K562 (cell line): ENCODE results near the gene SEBOX. TPM values are rescaled to one million over a fixed set of nuclear protein-coding genes. Genes with fewer than 3 reads are reported as not detected.
A peak's percentile ranks its signal among the peaks of the same experiment; 100 is the strongest.

ENCODE experiments used
- CBX3 ChIP-seq, 2 experiments: IDR thresholded peaks; 1 replicate in 1 of 2; 2 replicates in 1 of 2; pipeline ENCODE4 v1.6.1; 2012; ENCODE audit warnings: inconsistent platforms in 2 of 2, low read length in 2 of 2, borderline replicate concordance in 1 of 2, control low read depth in 1 of 2
- CEBPG ChIP-seq, 3 experiments: fragments of 200-800 bp in 1 of 3; sonication (Bioruptor generic) in 1 of 3; sonication (generic) in 1 of 3; formaldehyde crosslinking in 1 of 3; IDR thresholded peaks in 2 of 3; conservative IDR thresholded peaks in 1 of 3; 2 replicates each; pipeline versions ENCODE4 v1.6.1 to v1.8.0; 2016 to 2022; ENCODE audit warnings: missing compliant biosample characterization in 2 of 3, missing genetic modification characterization in 2 of 3, mild to moderate bottlenecking in 1 of 3, missing genetic modification reagents in 1 of 3
- DIDO1 ChIP-seq: fragments of 450-650 bp; IDR thresholded peaks from 2 replicates; pipeline ENCODE4 v1.6.1; 2016; ENCODE audit warnings: low read depth, missing biosample characterization, missing genetic modification characterization
- DMBX1 ChIP-seq: fragments of 250-450 bp; sonication (Bioruptor Pico); IDR thresholded peaks from 2 replicates; pipeline ENCODE4 v1.8.0; 2022; ENCODE audit warnings: inconsistent platforms, mild to moderate bottlenecking, moderate library complexity, borderline replicate concordance
- ELF1 ChIP-seq: fragments of 200-800 bp; sonication (Bioruptor generic); IDR thresholded peaks from 2 replicates; pipeline ENCODE4 v1.6.1; 2016; ENCODE audit warnings: missing genetic modification characterization, missing compliant biosample characterization
- ETV1 ChIP-seq: fragments of 450-650 bp; conservative IDR thresholded peaks from 2 replicates; pipeline ENCODE4 v1.6.1; 2016; ENCODE audit warnings: missing genetic modification characterization, control low read depth, low read depth, missing compliant biosample characterization
- FUS ChIP-seq: fragments of 200-400 bp; formaldehyde crosslinking; optimal IDR thresholded peaks from 2 replicates; pipeline ENCODE3; 2017; ENCODE audit warnings: low read depth, low read length
- GABPB2 ChIP-seq: fragments of 250-450 bp; sonication (Bioruptor Pico); conservative IDR thresholded peaks from 2 replicates; pipeline ENCODE4 v1.5.1; 2021; ENCODE audit warnings: mild to moderate bottlenecking
- LCOR ChIP-seq: sonication (generic); formaldehyde crosslinking; IDR thresholded peaks from 2 replicates; pipeline ENCODE4 v1.8.0; 2022; ENCODE audit warnings: mild to moderate bottlenecking, missing genetic modification reagents
- MEF2A ChIP-seq: IDR thresholded peaks from 2 replicates; pipeline ENCODE4 v1.6.1; 2011; ENCODE audit warnings: low read depth, mild to moderate bottlenecking, low read length, moderate library complexity; ENCODE audit not compliant: control insufficient read depth
- MEF2D ChIP-seq: conservative IDR thresholded peaks from 2 replicates; pipeline ENCODE4 v1.6.1; 2016; ENCODE audit warnings: low read depth, missing genetic modification characterization, missing compliant biosample characterization
- MIER1 ChIP-seq: fragments of 450-650 bp; IDR thresholded peaks from 2 replicates; pipeline ENCODE4 v1.6.1; 2016; ENCODE audit warnings: antibody characterized with exemption, mild to moderate bottlenecking, low read depth
- NFATC3 ChIP-seq: fragments of 450-650 bp; IDR thresholded peaks from 2 replicates; pipeline ENCODE4 v1.6.1; 2017; ENCODE audit warnings: mild to moderate bottlenecking
- NR1H2 ChIP-seq: sonication (generic); formaldehyde crosslinking; IDR thresholded peaks from 2 replicates; pipeline ENCODE4 v1.4.0; 2020; ENCODE audit warnings: mild to moderate bottlenecking, missing genetic modification reagents
- PHB2 ChIP-seq: fragments of 450-650 bp; IDR thresholded peaks from 2 replicates; pipeline ENCODE4 v1.6.1; 2017; ENCODE audit warnings: low read depth
- RAD21 ChIP-seq, 2 experiments: fragments of 250-450 bp in 1 of 2; fragments of 450-650 bp in 1 of 2; sonication (Bioruptor Pico) in 1 of 2; formaldehyde crosslinking in 1 of 2; IDR thresholded peaks in 1 of 2; conservative IDR thresholded peaks in 1 of 2; 2 replicates each; pipeline versions ENCODE4 v1.4.0 to v1.8.0; 2020 to 2022; ENCODE audit warnings: mild to moderate bottlenecking in 2 of 2, moderate library complexity in 1 of 2
- RBFOX2 ChIP-seq: fragments of 200-400 bp; formaldehyde crosslinking; IDR thresholded peaks from 2 replicates; pipeline ENCODE4 v1.6.1; 2017; ENCODE audit warnings: low read depth, mild to moderate bottlenecking, low read length, moderate library complexity
- SLC30A9 ChIP-seq: fragments of 250-450 bp; sonication (Bioruptor Pico); IDR thresholded peaks from 2 replicates; pipeline ENCODE4 v1.8.0; 2022; ENCODE audit warnings: mild to moderate bottlenecking, moderate library complexity
- TRIM28 ChIP-seq: fragments of 450-650 bp; IDR thresholded peaks from 2 replicates; pipeline ENCODE4 v1.6.1; 2017
- ZBED1 ChIP-seq: IDR thresholded peaks from 2 replicates; pipeline ENCODE4 v1.6.1; 2014
- ZNF274 ChIP-seq: IDR thresholded peaks from 2 replicates; pipeline ENCODE4 v1.6.1; 2011; ENCODE audit warnings: low read depth, mild to moderate bottlenecking, low read length, moderate library complexity, borderline replicate concordance
- ZNF445 ChIP-seq: fragments of 250-450 bp; sonication (Bioruptor Pico); IDR thresholded peaks from 2 replicates; pipeline ENCODE4 v1.4.0; 2020; ENCODE audit warnings: low read depth, mild to moderate bottlenecking, moderate library complexity
- polyA plus RNA-seq, 8 experiments: library from polyadenylated mRNA; depleted of rRNA in 4 of 8; stranded (reverse) in 5 of 8; unstranded in 3 of 8; fragments of >200 nt; fragmentation: Nextera tagmentation in 2 of 8; fragmentation: Illumina TruSeq in 1 of 8; extraction: Ambion mirVana in 2 of 8; extraction: Trizol in 1 of 8; gene quantifications; 2 replicates each; pipeline versions ENCODE4 v1.2.1 to v1.2.3, GENCODE V29; 2011 to 2014; ENCODE audit warnings: inconsistent platforms in 1 of 8, missing spikeins in 1 of 8
- total RNA-seq, 7 experiments: library from RNA; depleted of rRNA in 6 of 7; stranded (reverse); fragments of >200 nt in 6 of 7; fragmentation: Illumina TruSeq in 2 of 7; extraction: Trizol in 2 of 7; gene quantifications; 2 replicates each; pipeline versions ENCODE4 v1.2.1 to v1.2.3, GENCODE V29; 2011 to 2021; ENCODE audit warnings: low replicate concordance in 1 of 7
- TF ChIP-seq, protein P1 (sequence below): fragments of 450-650 bp; formaldehyde crosslinking; IDR thresholded peaks from 2 replicates; pipeline ENCODE4 v1.4.0; 2020; ENCODE audit warnings: mild to moderate bottlenecking, moderate library complexity
- TF ChIP-seq, protein P2 (sequence below): fragments of 450-650 bp; IDR thresholded peaks from 2 replicates; pipeline ENCODE4 v1.6.1; 2016; ENCODE audit warnings: antibody characterized with exemption
- TF ChIP-seq, protein P3 (sequence below): fragments of 450-650 bp; formaldehyde crosslinking; IDR thresholded peaks from 2 replicates; pipeline ENCODE4 v1.4.0; 2020; ENCODE audit warnings: mild to moderate bottlenecking, moderate library complexity

SEBOX gene
- total and polyA plus RNA-seq, 9 of the 15 experiments (the other 6 are each of a cell fraction or from before 2014, with no cell fraction given): not detected

DNA sequence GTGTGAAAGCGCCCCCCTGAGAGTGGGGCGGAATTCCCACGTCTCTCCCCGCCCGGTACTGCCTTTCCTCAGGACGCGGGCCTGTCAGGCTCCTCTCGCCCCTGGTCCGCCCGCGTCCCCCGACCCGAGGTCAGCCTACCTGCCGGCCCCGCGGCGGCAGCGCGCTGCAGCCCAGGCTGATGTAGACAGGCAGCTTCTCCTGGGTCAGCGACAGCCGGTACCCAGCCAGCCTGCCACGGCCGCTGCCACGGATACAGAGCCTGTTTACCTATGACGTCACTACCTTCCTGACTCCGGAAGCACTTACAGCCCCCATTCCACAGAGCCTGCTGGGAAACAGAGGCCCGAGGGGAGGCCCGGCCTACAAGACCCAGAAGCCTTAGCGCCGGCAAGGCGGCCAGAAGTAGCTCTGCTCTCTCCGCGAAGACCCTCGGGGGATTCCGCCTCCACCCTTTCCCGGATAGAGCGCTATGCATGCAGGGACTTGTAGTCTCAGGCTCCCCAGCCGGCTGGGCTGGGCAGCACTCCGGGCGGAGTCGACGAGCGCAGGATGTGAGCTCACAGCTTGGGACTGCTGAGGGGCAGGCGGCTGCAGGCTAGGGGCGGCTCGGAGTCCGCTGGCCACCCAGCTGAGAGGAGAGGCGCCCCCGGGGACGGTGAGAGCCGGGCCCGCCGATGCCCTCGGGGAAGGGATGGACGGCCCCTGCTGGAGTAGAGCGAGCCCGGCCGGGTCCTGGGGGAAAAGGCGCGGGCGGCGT lies 29.6 kb downstream of the SEBOX start, which contains the start of the genes IFT20 and TNFAIP1 (continued):
- TF ChIP-seq, protein P1, sequence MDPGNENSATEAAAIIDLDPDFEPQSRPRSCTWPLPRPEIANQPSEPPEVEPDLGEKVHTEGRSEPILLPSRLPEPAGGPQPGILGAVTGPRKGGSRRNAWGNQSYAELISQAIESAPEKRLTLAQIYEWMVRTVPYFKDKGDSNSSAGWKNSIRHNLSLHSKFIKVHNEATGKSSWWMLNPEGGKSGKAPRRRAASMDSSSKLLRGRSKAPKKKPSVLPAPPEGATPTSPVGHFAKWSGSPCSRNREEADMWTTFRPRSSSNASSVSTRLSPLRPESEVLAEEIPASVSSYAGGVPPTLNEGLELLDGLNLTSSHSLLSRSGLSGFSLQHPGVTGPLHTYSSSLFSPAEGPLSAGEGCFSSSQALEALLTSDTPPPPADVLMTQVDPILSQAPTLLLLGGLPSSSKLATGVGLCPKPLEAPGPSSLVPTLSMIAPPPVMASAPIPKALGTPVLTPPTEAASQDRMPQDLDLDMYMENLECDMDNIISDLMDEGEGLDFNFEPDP: peak; percentile 78; the same call in 1 of the 2 replicates
- no peak for TF ChIP-seq CEBPG (CRISPR knock-in tag; IDR thresholded peaks at IDR 0.05)
- TF ChIP-seq CEBPG (tag; conservative IDR thresholded peaks at IDR 0.05 in 1 of 2, IDR thresholded peaks at IDR 0.05 in 1 of 2): no peak
- TF ChIP-seq NR1H2 (CRISPR knock-in tag): no peak
- TF ChIP-seq TRIM28: no peak
- no peak for TF ChIP-seq FUS
- no peak for TF ChIP-seq SLC30A9
- no peak for TF ChIP-seq ZBED1
- TF ChIP-seq MIER1: no peak
- no peak for TF ChIP-seq LCOR (CRISPR knock-in tag)
- no peak for TF ChIP-seq MEF2D (tag)
- TF ChIP-seq, protein P2, sequence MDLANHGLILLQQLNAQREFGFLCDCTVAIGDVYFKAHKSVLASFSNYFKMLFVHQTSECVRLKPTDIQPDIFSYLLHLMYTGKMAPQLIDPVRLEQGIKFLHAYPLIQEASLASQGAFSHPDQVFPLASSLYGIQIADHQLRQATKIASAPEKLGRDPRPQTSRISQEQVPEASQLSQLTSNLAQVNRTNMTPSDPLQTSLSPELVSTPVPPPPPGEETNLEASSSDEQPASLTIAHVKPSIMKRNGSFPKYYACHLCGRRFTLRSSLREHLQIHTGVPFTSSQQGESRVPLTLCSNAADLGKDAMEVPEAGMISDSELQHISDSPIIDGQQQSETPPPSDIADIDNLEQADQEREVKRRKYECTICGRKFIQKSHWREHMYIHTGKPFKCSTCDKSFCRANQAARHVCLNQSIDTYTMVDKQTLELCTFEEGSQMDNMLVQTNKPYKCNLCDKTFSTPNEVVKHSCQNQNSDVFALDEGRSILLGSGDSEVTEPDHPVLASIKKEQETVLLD: no peak
- peak; percentile 81 for TF ChIP-seq ETV1
- no peak for TF ChIP-seq ZNF445 (CRISPR knock-in tag)
- TF ChIP-seq DIDO1 (tag): peak; percentile 86
- TF ChIP-seq, protein P3, sequence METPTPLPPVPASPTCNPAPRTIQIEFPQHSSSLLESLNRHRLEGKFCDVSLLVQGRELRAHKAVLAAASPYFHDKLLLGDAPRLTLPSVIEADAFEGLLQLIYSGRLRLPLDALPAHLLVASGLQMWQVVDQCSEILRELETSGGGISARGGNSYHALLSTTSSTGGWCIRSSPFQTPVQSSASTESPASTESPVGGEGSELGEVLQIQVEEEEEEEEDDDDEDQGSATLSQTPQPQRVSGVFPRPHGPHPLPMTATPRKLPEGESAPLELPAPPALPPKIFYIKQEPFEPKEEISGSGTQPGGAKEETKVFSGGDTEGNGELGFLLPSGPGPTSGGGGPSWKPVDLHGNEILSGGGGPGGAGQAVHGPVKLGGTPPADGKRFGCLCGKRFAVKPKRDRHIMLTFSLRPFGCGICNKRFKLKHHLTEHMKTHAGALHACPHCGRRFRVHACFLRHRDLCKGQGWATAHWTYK (CRISPR knock-in tag): peak; percentile 99
- TF ChIP-seq ZNF274: no peak
- peak; percentile 86 for TF ChIP-seq ELF1 (tag)
- TF ChIP-seq RAD21 (CRISPR knock-in tag; conservative IDR thresholded peaks at IDR 0.05 in 1 of 2, IDR thresholded peaks at IDR 0.05 in 1 of 2): peak in 1 of 2 experiments; percentile 16; a peak in 1 of 4 replicates
- peak; percentile 85 for TF ChIP-seq RBFOX2
- TF ChIP-seq MEF2A: 0 out of 2 replicates have a peak, but pooled peaks have one; percentile 33
- TF ChIP-seq NFATC3: no peak
- peak; percentile 67; the same call in 1 of the 2 replicates for TF ChIP-seq DMBX1 (CRISPR knock-in tag)
- no peak for TF ChIP-seq GABPB2 (CRISPR knock-in tag)
- TF ChIP-seq PHB2: no peak
- 0 out of 3 replicates have a peak, but pooled peaks of 1 of the 2 experiments have one; percentile 15 for TF ChIP-seq CBX3 (IDR thresholded peaks at IDR 0.05; ENCODE audit: borderline replicate concordance in 1 of 2, low read length in 2 of 2)
